ENCODE data around the gene HACE1. TPM values are rescaled to one million over a fixed set of nuclear protein-coding genes. Genes with fewer than 3 reads are reported as not detected.
A peak's percentile ranks its signal among the peaks of the same experiment; 100 is the strongest.
"Not testable (repeated sequence)": the region's sequence is repeated elsewhere in the genome, so short reads cannot be mapped to it uniquely, and the experiment has no call there.

The HACE1 gene
- total and polyA plus RNA-seq, 9 donors = 7.9 to 26.1 (median 18.4) TPM

DNA sequence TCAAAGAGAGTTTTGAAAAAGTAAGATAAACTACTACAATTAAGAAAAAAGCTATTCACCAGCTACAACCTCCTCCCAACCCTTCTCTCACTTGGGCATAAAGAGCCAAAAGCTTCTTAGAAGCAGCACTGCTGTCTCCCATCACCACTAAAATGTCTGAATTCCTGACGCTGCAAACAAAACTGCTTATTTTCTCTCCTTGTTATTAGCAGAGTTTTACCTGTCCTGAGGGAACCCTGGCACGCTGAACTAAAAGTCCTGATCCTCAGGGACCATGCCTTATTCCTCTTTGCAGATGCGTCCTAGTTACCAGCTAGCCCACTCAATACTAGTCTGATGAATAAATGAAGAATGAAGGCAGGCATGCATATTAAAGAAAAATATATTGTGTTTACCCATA, 1.1 kb downstream of the HACE1 start:
- 9 to 14% (median 12%) methylated on average over 3 of the region's 3 CpGs for WGBS, 3 donors
- intact Hi-C loops (cut with DNase I) = no loop called here
- peaks cover 2% of the 10 kb centered on the region for H3K4me1 ChIP-seq (ENCODE audit: insufficient read depth)
- DNase-seq = no peak
- TF ChIP-seq POLR2A (IDR thresholded peaks at IDR 0.05) (no peak), EP300 (IDR thresholded peaks at IDR 0.05) (no peak), CTCF (IDR thresholded peaks at IDR 0.05) (no peak)
- no peaks in the 10 kb centered on the region for H3K36me3 ChIP-seq
- H3K4me3 ChIP-seq = peak overlapping the region; percentile 89
- H3K9me3 ChIP-seq = no peaks in the 10 kb centered on the region
- H3K27ac ChIP-seq = no peak overlapping the region
- H3K27me3 ChIP-seq = no peaks in the 10 kb centered on the region

DNA sequence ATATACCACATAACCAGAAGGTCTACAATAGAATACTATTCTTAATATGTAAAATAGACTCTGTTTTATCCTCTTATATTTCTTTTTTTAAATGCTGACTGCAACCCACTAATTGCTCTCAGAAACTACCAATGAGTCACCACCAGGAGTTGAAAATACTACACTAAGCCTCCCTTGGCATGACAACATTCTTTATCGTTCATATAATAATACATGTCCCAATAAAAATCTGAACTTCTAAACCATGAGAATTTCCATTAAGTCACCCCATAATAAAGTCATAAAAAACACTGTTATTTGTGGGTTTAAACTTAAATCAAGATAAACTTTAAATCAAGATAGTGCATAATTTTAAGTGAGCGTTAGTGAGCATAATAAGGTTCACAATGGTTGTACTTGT, 4.2 kb downstream of the HACE1 start:
- H3K27ac ChIP-seq = no peak overlapping the region
- H3K36me3 ChIP-seq = no peaks in the 10 kb centered on the region
- H3K9me3 ChIP-seq = no peaks in the 10 kb centered on the region
- TF ChIP-seq EP300 (IDR thresholded peaks at IDR 0.05) = no peak
- no peak for TF ChIP-seq CTCF (IDR thresholded peaks at IDR 0.05)
- no peak for TF ChIP-seq POLR2A (IDR thresholded peaks at IDR 0.05)
- peaks cover 2% of the 10 kb centered on the region for H3K4me1 ChIP-seq (ENCODE audit: insufficient read depth)
- WGBS, 3 donors = 76 to 83% (median 78%) methylated on average over 2 of the region's 2 CpGs
- H3K27me3 ChIP-seq = no peaks in the 10 kb centered on the region
- no peak overlapping the region for H3K4me3 ChIP-seq
- DNase-seq = no peak
- intact Hi-C loops (cut with DNase I) = no loop called here

DNA sequence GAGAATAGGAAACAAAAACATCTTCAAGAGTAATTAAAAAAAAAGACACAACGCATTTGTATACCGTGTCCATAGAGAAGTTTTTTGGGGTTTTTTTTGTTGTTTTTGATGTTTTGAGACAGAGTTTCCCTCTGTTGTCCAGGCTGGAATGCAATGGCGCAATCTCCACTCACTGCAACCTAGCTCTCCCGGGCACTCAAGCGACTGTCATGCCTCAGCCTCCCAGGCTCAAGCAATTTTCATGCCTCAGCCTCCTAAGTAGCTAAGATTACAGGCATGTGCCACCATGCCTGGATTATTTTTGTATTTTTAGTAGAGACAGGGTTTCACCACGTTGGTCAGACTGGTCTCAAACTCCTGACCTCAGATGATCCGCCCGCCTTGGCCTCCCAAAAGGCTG, 12.0 kb downstream of the HACE1 start:
- H3K27me3 ChIP-seq; H3K27ac ChIP-seq; DNase-seq; H3K9me3 ChIP-seq; H3K36me3 ChIP-seq; H3K4me1 ChIP-seq (ENCODE audit: insufficient read depth); intact Hi-C loops (cut with DNase I); H3K4me3 ChIP-seq: not testable (repeated sequence)
- WGBS, 3 donors = 82 to 83% (median 83%) methylated on average over 8 of the region's 8 CpGs

DNA sequence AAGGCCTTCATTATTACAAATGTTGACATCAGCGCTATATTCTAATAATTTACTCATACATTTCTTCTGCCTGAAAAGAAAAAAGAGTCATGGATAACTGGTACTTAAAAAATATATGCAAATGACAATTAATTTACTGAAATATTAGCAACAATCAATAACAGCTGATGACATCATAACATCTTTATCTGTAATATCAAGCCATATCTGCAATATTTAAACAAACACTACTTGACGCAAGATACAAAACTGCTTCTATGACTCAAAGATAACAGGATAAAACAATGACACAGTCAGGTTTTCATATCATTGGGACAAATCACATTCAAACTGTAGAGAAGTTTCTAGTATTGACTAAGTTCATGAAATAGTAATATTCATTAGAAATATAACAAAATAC, 16.5 kb downstream of the HACE1 start:
- DNase-seq = no peak
- 94 to 98% (median 95%) methylated on average over 2 of the region's 2 CpGs for WGBS, 3 donors
- H3K9me3 ChIP-seq = no peaks in the 10 kb centered on the region
- H3K4me3 ChIP-seq = no peak overlapping the region
- no peaks in the 10 kb centered on the region for H3K36me3 ChIP-seq
- H3K27me3 ChIP-seq = no peaks in the 10 kb centered on the region
- TF ChIP-seq EP300 (IDR thresholded peaks at IDR 0.05) = no peak
- no peak for TF ChIP-seq POLR2A (IDR thresholded peaks at IDR 0.05)
- no peak for TF ChIP-seq CTCF (IDR thresholded peaks at IDR 0.05)
- H3K4me1 ChIP-seq (ENCODE audit: insufficient read depth) = no peaks in the 10 kb centered on the region
- H3K27ac ChIP-seq = no peak overlapping the region
- intact Hi-C loops (cut with DNase I) = no loop called here

DNA sequence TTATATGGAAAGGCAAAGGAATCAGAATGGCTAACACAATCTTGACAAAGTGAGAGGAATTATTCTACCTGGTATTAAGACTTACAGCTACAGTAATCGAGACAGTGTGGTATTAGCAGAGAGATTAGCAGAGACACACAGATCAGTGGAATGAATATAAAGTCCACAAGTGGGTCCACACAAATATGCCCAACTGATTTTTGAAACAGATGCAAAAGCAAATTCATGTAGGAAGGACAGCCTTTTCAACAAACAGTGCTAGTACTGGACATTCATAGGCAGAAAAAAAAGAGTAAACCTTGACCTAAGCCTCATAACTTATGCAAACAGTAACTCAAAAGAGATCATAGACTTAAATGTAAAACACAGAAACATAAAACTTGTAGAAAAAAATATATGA, 22.6 kb downstream of the HACE1 start:
- TF ChIP-seq CTCF (IDR thresholded peaks at IDR 0.05) (no peak), POLR2A (IDR thresholded peaks at IDR 0.05) (no peak), EP300 (IDR thresholded peaks at IDR 0.05) (no peak)
- no peak overlapping the region for H3K4me3 ChIP-seq
- no peaks in the 10 kb centered on the region for H3K9me3 ChIP-seq
- H3K27ac ChIP-seq = no peak overlapping the region
- H3K36me3 ChIP-seq = no peaks in the 10 kb centered on the region
- H3K4me1 ChIP-seq (ENCODE audit: insufficient read depth) = no peaks in the 10 kb centered on the region
- H3K27me3 ChIP-seq = no peaks in the 10 kb centered on the region
- intact Hi-C loops (cut with DNase I) = no loop called here
- 91 to 94% (median 94%) methylated on average over 1 of the region's 1 CpG for WGBS, 3 donors
- no peak for DNase-seq

GRCh38 chr6:104836479-104837020, 23.2 kb downstream of the HACE1 start:
- H3K27ac ChIP-seq; H3K9me3 ChIP-seq; H3K4me3 ChIP-seq; H3K4me1 ChIP-seq (ENCODE audit: insufficient read depth); intact Hi-C loops (cut with DNase I); H3K36me3 ChIP-seq; H3K27me3 ChIP-seq; DNase-seq: not testable (repeated sequence)
- 96 to 97% (median 96%) methylated on average over 5 of the region's 5 CpGs for WGBS, 3 donors

Measured in ovary (tissue), 9 donors.